HG03135 (cell line): ENCODE measurements around the gene CLTA.

Experiments used
- ATAC-seq: cut with Tn5 transposase; IDR thresholded peaks from one replicate; pipeline ENCODE4 v1.9.1; 2021; ENCODE audit warnings: mild to moderate bottlenecking, moderate library complexity; ENCODE audit not compliant: unreplicated experiment

The CLTA gene

GRCh38 chr9:36190388-36191289, at the start of gene CLTA:
Gene CLTA (plus strand): TSS chr9:36190921. CDS start chr9:36191057, 136 bp downstream.
- ATAC-seq, result peak; percentile 96

GRCh38 chr9:36141288-36141687, 49.4 kb upstream of the CLTA start:
- ATAC-seq, result no peak

- ATAC-seq, result no peak
Observed at GRCh38 chr9:36141761-36142160, 49.0 kb upstream of the CLTA start.

GRCh38 chr9:36142510-36143244, 48.0 kb upstream of the CLTA start:
- ATAC-seq, result no peak

- no peak for ATAC-seq
Observed at GRCh38 chr9:36143245-36143641, 47.5 kb upstream of the CLTA start.

- ATAC-seq, result no peak
Observed at GRCh38 chr9:36144309-36145232, 46.1 kb upstream of the CLTA start.

GRCh38 chr9:36145970-36146369, 44.8 kb upstream of the CLTA start:
- ATAC-seq, result no peak

GRCh38 chr9:36146651-36147050, 44.1 kb upstream of the CLTA start:
- no peak for ATAC-seq

- no peak for ATAC-seq
Observed at GRCh38 chr9:36147441-36148175, 43.1 kb upstream of the CLTA start.

GRCh38 chr9:36148311-36149051, 42.2 kb upstream of the CLTA start:
- no peak for ATAC-seq

GRCh38 chr9:36149197-36149596, 41.5 kb upstream of the CLTA start:
- no peak for ATAC-seq

- no peak for ATAC-seq
Observed at GRCh38 chr9:36150574-36151315, 40.0 kb upstream of the CLTA start.

- ATAC-seq, result peak; percentile 76
Observed at GRCh38 chr9:36151316-36152210, 39.2 kb upstream of the CLTA start.

GRCh38 chr9:36152741-36153438, 37.8 kb upstream of the CLTA start:
- no peak for ATAC-seq

- no peak for ATAC-seq
Observed at GRCh38 chr9:36153746-36154145, 37.0 kb upstream of the CLTA start.

- ATAC-seq, result no peak
Observed at GRCh38 chr9:36154331-36154952, 36.3 kb upstream of the CLTA start.

GRCh38 chr9:36156116-36156515, 34.6 kb upstream of the CLTA start:
- no peak for ATAC-seq
